Peyer's patch (tissue), 4 donors: Measurements from ENCODE around the gene KCNB1. TPM values are rescaled to one million over a fixed set of nuclear protein-coding genes. Genes with fewer than 3 reads are reported as not detected.

ENCODE experiments used
- DNase-seq, 3 donors: peaks; one replicate each; pipeline ENCODE4 v3.0.0-alpha.2; 2017 to 2019
- H3K27ac ChIP-seq, 4 donors: fragments of 200-600 bp; sonication (generic); one replicate each; pipeline ENCODE4 v1.5.1; 2016 to 2019
- H3K27me3 ChIP-seq, 2 donors: fragments of 200-600 bp; sonication (generic); one replicate each; pipeline ENCODE4 v1.5.1; 2019
- H3K36me3 ChIP-seq, 3 donors: fragments of 200-600 bp; sonication (generic); one replicate each; pipeline ENCODE4 v1.5.1; 2016 to 2019
- H3K4me1 ChIP-seq, 4 donors: fragments of 200-600 bp; sonication (generic); one replicate each; pipeline ENCODE4 v1.5.1; 2016 to 2019
- H3K4me3 ChIP-seq, 4 donors: fragments of 200-600 bp; sonication (generic); 1 replicate in 3 of 4; 2 replicates in 1 of 4; pipeline ENCODE4 v1.5.1; 2016 to 2019; ENCODE audit warnings: mild to moderate bottlenecking in 1 of 4
- H3K9me3 ChIP-seq, 4 donors: fragments of 200-600 bp; sonication (generic); one replicate each; pipeline ENCODE4 v1.5.1; 2016 to 2019; ENCODE audit warnings: mild to moderate bottlenecking in 1 of 4
- POLR2A ChIP-seq, 2 donors: fragments of 450-650 bp; IDR thresholded peaks; one replicate each; pipeline ENCODE4 v1.5.1; 2017; ENCODE audit warnings: antibody characterized with exemption in 2 of 2, mild to moderate bottlenecking in 2 of 2, moderate library complexity in 2 of 2
- total RNA-seq, 4 donors: library from RNA; depleted of rRNA; stranded (reverse); fragments of >200 nt; gene quantifications; one replicate each; pipeline ENCODE4 v1.1.0, GENCODE V29; 2016
- TF ChIP-seq, protein P1 (sequence below), 6 experiments: fragments of 450-650 bp in 4 of 6; fragments of 200-600 bp in 2 of 6; sonication (generic) in 1 of 6; IDR thresholded peaks; one replicate each; pipeline ENCODE4 v1.5.1; 2017 to 2019; ENCODE audit warnings: antibody characterized with exemption in 6 of 6, mild to moderate bottlenecking in 3 of 6, moderate library complexity in 1 of 6

Gene KCNB1
- total RNA-seq, 4 donors from 2014 or later: 0.35 to 0.85 (median 0.61) TPM

DNA sequence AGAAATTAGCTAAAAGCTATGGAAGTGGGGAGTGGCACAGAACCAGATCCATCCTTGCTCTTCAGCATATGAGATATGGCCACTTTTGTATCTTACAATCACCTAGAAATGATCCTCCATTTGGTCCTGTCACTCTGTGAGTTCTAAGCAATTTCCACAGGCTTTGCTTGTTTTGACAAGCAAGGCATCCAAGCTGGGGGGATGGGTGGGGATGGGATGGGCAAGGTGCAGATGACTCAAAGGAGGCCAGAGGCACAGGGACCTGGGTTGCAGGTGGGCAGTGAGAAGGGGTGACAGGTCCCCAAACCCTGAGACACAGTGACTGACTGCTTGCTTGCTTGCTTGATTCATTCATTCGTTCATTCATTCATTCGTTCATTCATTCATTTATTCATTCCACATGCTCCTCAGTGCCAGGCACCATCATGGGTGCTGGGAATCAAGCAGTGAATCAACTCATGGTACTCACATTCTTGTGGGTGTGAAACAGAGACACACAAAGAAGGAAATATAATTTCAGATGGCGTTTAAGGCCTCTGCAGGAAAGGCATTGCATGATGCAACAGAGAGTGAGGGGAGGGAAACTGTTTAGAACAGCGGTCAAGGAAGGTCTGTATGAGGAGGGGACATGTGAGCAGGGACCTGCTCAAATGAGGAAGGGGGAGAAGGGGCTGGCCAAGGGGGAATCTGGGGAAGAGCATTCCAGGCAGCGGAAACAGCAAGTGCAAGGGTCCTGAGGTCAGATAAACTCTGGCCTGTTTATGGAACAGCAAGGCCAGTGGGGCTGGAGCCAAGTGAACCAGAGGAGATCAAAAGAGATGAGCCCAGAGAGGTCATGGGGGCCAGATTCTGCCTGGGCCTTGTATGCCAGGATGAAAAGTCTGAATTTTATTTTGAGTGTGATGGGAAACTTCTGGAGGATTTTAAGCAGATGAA, 3.4 kb downstream of the KCNB1 start:
- DNase-seq: no peak
- peaks cover 0 to 17% of the 10 kb centered on the region in 2 donors for H3K27me3 ChIP-seq
- no peaks in the 10 kb centered on the region for H3K36me3 ChIP-seq
- no peak for TF ChIP-seq POLR2A (IDR thresholded peaks at IDR 0.05)
- TF ChIP-seq, protein P1, sequence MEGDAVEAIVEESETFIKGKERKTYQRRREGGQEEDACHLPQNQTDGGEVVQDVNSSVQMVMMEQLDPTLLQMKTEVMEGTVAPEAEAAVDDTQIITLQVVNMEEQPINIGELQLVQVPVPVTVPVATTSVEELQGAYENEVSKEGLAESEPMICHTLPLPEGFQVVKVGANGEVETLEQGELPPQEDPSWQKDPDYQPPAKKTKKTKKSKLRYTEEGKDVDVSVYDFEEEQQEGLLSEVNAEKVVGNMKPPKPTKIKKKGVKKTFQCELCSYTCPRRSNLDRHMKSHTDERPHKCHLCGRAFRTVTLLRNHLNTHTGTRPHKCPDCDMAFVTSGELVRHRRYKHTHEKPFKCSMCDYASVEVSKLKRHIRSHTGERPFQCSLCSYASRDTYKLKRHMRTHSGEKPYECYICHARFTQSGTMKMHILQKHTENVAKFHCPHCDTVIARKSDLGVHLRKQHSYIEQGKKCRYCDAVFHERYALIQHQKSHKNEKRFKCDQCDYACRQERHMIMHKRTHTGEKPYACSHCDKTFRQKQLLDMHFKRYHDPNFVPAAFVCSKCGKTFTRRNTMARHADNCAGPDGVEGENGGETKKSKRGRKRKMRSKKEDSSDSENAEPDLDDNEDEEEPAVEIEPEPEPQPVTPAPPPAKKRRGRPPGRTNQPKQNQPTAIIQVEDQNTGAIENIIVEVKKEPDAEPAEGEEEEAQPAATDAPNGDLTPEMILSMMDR (IDR thresholded peaks at IDR 0.05): no peak
- H3K27ac ChIP-seq: no peak overlapping the region
- peaks cover 0 to 13% (median 2%) of the 10 kb centered on the region in 4 donors for H3K4me1 ChIP-seq
- H3K9me3 ChIP-seq: peaks cover 0 to 4% (median 0%) of the 10 kb centered on the region in 4 donors
- H3K4me3 ChIP-seq: no peak overlapping the region

DNA sequence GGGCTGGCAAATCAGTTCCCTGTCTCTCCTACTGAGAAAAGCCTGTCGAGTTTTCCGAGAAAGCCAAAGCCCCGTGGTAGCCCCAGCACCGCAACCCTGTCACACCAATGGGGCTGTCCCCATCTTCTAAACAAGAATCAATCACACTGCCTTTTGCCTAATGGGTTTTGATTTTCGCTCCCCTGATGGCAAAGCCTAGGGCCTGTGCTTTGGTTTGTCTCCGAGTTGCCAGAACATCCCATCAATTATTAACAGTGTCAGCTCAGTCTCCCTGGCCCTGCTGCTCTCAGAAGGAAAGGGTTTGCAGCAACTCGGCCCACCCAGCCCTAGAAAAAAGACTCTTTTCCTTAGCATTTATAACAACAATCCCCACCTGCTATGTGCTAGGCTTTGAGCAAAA, 4.2 kb downstream of the KCNB1 start:
- H3K27ac ChIP-seq: no peak overlapping the region
- DNase-seq: no peak
- H3K4me3 ChIP-seq: no peak overlapping the region
- peaks cover 0 to 13% (median 0%) of the 10 kb centered on the region in 4 donors for H3K4me1 ChIP-seq
- TF ChIP-seq, protein P1 (IDR thresholded peaks at IDR 0.05): no peak
- TF ChIP-seq POLR2A (IDR thresholded peaks at IDR 0.05): no peak
- no peaks in the 10 kb centered on the region for H3K36me3 ChIP-seq
- peaks cover 0 to 12% of the 10 kb centered on the region in 2 donors for H3K27me3 ChIP-seq
- peaks cover 0 to 4% (median 0%) of the 10 kb centered on the region in 4 donors for H3K9me3 ChIP-seq

DNA sequence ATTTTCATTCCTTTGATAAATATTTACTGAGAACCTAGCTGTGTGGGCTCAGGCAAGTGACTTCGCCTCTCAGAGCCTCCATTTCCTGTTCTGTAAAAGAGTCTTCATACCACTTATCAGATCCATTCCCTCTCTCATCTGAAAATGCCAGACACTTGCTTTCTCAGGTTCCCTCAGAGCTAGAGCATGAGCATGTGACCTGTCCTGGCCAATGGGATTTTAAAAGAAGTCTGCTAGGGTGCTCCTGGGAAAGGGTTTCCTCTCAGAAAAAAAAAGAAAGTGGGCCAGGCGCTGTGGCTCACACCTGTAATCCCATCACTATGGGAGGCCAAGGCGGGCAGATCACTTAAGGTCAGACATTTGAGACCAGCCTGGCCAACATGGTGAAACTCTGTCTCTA, 5.3 kb downstream of the KCNB1 start:
- Histone ChIP-seq H3K36me3 (no peaks in the 10 kb centered on the region), H3K27ac (no peak overlapping the region), H3K9me3 (peaks cover 0 to under 1% (median 0%) of the 10 kb centered on the region in 4 donors), H3K4me3 (no peak overlapping the region), H3K27me3 (peaks cover 0 to under 1% of the 10 kb centered on the region in 2 donors), H3K4me1 (peaks cover 0 to 7% (median 0%) of the 10 kb centered on the region in 4 donors)
- DNase-seq: no peak
- TF ChIP-seq, protein P1 (IDR thresholded peaks at IDR 0.05): no peak
- TF ChIP-seq POLR2A (IDR thresholded peaks at IDR 0.05): no peak

DNA sequence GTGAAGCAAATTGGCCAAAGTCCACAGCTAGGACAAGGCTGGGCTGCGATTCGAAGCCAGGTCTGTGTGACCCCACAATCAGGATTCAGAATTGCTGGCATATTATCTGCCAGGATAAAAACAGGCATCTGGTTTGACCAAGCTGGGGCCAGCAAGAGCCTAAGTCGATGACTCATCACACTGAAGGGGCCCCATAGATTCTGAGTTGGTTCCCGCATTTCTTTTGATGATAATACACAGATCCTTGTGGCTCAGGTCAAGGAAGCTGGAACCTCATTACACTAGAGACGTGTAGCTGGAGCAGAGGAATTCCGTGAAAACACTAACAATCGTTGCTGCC, 6.5 kb downstream of the KCNB1 start:
- Histone ChIP-seq H3K36me3 (no peaks in the 10 kb centered on the region), H3K4me1 (no peaks in the 10 kb centered on the region), H3K4me3 (no peak overlapping the region), H3K27ac (no peak overlapping the region), H3K9me3 (no peaks in the 10 kb centered on the region), H3K27me3 (no peaks in the 10 kb centered on the region)
- no peak for TF ChIP-seq POLR2A (IDR thresholded peaks at IDR 0.05)
- TF ChIP-seq, protein P1 (IDR thresholded peaks at IDR 0.05): no peak
- no peak for DNase-seq

DNA sequence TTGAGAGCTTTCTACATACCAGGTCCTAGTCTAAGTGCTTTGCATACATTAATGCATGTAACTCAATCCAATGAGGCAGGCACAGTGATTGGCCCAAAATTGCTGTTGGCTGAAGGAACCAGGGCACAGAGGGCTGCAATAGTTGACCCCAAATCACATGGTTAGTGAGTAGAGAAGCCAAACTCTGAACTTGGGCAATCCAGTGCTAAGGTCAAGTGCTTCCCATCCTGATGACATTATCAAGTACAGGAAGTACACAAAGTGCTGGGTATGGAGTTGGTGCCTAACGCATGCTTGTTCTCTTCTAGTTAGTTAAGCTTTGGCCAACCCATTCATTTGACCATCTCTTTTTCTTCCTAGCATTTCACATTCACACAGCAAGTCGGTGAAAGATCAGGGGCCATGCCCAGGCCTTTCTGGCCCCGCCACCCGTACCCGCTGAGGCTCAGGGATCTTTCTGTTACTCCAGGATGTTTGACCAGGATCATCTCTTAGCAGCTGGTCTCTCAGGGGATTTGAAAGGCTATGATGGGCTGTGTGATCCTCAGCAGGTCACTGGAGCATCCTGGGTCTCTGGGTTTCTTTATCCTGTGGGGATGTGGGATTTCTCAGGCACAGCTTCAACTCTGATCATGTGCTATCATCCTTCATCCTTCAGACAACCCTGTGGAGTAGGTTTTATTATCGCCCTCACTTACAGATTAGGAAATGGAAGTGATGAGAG, 7.0 kb downstream of the KCNB1 start:
- Histone ChIP-seq H3K27ac (no peak overlapping the region), H3K4me3 (no peak overlapping the region), H3K27me3 (no peaks in the 10 kb centered on the region), H3K4me1 (no peaks in the 10 kb centered on the region), H3K36me3 (no peaks in the 10 kb centered on the region), H3K9me3 (no peaks in the 10 kb centered on the region)
- TF ChIP-seq, protein P1 (IDR thresholded peaks at IDR 0.05): no peak
- no peak for TF ChIP-seq POLR2A (IDR thresholded peaks at IDR 0.05)
- DNase-seq: no peak
